ENCODE data around the gene HELLS. TPM values are rescaled to one million over a fixed set of nuclear protein-coding genes. Genes with fewer than 3 reads are reported as not detected.
"Not testable (repeated sequence)": the region's sequence is repeated elsewhere in the genome, so short reads cannot be mapped to it uniquely, and the experiment has no call there.

The HELLS gene
- total RNA-seq, 2 experiments from 2014 or later, result 146 to 148 TPM

DNA sequence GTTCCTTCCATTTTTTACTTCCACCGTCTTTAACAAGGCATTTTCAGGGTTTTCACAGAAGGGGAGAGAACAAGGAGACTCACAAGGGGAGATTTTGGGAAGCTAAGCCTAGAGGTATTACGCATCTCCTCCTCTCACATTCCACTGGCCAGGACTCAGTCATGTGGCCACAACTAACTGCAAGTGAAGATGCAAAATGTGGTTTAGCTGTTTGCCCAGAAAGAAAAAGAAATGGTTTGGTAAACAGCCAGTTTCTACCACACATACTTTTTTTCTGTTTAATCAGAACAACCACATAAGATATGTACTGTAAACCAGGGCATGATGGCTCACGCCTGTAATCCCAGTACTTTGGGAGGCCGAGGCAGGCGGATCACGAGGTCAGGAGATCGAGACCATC is 21.4 kb upstream of the HELLS start:
- DNase-seq, result no peak
- Mint-ChIP-seq H3K9me3 (no peaks in the 10 kb centered on the region), H3K36me3 (ENCODE audit: low read depth) (no peaks in the 10 kb centered on the region), H3K4me3 (no peak overlapping the region), H3K27ac (no peak overlapping the region), H3K4me1 (ENCODE audit: low read depth) (no peaks in the 10 kb centered on the region), H3K27me3 (peaks cover 10% of the 10 kb centered on the region)
- ChIA-PET CTCF (no interaction called here), POLR2A (no interaction called here)
- TF ChIP-seq, protein P1, sequence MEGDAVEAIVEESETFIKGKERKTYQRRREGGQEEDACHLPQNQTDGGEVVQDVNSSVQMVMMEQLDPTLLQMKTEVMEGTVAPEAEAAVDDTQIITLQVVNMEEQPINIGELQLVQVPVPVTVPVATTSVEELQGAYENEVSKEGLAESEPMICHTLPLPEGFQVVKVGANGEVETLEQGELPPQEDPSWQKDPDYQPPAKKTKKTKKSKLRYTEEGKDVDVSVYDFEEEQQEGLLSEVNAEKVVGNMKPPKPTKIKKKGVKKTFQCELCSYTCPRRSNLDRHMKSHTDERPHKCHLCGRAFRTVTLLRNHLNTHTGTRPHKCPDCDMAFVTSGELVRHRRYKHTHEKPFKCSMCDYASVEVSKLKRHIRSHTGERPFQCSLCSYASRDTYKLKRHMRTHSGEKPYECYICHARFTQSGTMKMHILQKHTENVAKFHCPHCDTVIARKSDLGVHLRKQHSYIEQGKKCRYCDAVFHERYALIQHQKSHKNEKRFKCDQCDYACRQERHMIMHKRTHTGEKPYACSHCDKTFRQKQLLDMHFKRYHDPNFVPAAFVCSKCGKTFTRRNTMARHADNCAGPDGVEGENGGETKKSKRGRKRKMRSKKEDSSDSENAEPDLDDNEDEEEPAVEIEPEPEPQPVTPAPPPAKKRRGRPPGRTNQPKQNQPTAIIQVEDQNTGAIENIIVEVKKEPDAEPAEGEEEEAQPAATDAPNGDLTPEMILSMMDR (IDR thresholded peaks at IDR 0.05), result no peak
- intact Hi-C loops (cut with micrococcal nuclease), result no loop called here
- no peak for ATAC-seq

DNA sequence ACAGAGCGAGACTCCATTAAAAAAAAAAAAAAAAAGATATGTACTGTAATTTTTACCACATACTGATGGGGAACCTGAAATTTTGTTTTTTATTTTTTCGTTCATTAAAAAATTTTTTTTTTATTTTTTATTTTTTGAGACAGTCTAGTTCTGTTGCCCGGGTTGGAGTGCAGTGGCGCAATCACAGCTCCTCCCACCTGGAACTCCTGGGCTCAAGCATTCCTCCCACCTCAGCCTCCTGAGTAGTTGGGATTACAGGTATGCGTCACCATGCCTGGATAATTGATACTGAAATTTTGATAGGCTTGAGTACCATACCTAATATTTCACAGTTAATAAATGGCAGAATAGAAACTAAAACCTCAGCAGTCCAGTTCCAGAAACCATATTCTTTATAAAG is 20.9 kb upstream of the HELLS start:
- H3K4me3 Mint-ChIP-seq, result no peak overlapping the region
- TF ChIP-seq, protein P1 (IDR thresholded peaks at IDR 0.05), result no peak
- POLR2A ChIA-PET, result no interaction called here
- H3K4me1 Mint-ChIP-seq (ENCODE audit: low read depth), result no peaks in the 10 kb centered on the region
- DNase-seq (no peak), ATAC-seq (no peak)
- intact Hi-C loops (cut with micrococcal nuclease), result no loop called here
- no peaks in the 10 kb centered on the region for H3K9me3 Mint-ChIP-seq
- no peaks in the 10 kb centered on the region for H3K36me3 Mint-ChIP-seq (ENCODE audit: low read depth)
- CTCF ChIA-PET, result no interaction called here
- H3K27me3 Mint-ChIP-seq, result peaks cover 9% of the 10 kb centered on the region
- H3K27ac Mint-ChIP-seq, result no peak overlapping the region

DNA sequence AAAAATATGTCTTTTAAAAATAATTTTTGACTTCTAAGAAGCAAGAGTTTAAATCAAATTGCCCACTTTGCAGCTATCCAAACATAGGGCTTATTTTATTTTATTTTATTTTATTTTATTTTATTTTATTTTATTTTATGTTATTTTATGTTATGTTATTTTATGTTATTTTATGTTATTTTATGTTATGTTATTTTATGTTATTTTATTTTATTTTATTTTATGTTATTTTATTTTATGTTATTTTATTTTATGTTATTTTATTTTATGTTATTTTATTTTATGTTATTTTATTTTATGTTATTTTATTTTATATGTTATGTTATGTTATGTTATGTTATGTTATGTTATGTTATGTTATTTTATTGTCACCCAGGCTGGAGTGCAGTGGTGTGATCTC is 14.0 kb upstream of the HELLS start:
- CTCF ChIA-PET, result not testable (repeated sequence)

DNA sequence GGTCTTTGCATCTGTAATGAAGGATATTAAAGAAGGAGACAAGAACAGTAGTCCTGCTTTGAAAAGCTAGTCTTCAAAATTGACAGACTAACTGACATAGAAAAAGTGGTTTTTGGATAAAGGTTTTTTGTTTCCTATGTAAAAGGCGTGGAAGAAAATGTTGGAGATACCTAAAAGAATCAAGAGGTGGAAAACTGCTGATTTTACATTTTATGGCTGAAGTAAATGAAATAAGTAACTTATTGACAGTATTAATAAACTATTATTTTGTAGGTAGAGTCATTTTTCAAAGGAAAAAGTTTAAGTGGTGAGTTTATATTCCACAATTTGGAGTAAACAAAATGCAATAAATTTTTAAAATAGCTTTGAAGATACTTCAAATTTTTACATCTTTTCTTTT is 12.6 kb upstream of the HELLS start:
- Mint-ChIP-seq H3K27me3 (peaks cover 11% of the 10 kb centered on the region), H3K4me3 (no peak overlapping the region), H3K36me3 (ENCODE audit: low read depth) (no peaks in the 10 kb centered on the region), H3K27ac (no peak overlapping the region), H3K4me1 (ENCODE audit: low read depth) (no peaks in the 10 kb centered on the region), H3K9me3 (no peaks in the 10 kb centered on the region)
- DNase-seq (no peak), ATAC-seq (no peak)
- TF ChIP-seq, protein P1 (IDR thresholded peaks at IDR 0.05), result no peak
- ChIA-PET CTCF (no interaction called here), POLR2A (interaction anchor here (0.5 kb wide), 1 partner anchor 171 kb away, joined by 3 read pairs; no protein-coding TSS in a partner anchor)
- intact Hi-C loops (cut with micrococcal nuclease), result no loop called here

More for the DNA sequence above, 14.0 kb upstream of the HELLS start:
- DNase-seq; H3K27ac Mint-ChIP-seq; intact Hi-C loops (cut with micrococcal nuclease); H3K9me3 Mint-ChIP-seq; H3K4me1 Mint-ChIP-seq (ENCODE audit: low read depth); H3K36me3 Mint-ChIP-seq (ENCODE audit: low read depth); POLR2A ChIA-PET; H3K4me3 Mint-ChIP-seq; ATAC-seq: not testable (repeated sequence)
- H3K27me3 Mint-ChIP-seq, result peaks cover 15% of the 10 kb centered on the region

DNA sequence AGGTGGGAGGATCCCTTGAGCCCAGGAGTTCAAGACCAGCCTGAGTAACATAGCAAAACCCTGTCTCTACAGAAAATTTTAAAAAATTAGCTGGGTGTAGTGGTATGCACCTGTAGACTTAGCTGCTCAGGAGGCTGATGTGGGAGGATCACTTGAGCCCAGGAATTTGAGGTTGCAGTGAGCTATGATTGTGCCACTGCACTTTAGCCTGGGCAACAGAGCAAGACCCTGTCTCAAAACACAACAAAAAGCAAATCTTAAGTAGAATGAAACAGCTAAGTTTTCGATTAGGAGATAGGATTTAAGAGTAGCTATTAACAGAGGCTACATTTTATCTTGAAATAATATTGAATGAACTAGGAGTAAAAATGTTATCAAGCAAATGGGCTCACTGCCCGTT is 3.3 kb upstream of the HELLS start:
- Mint-ChIP-seq H3K36me3 (ENCODE audit: low read depth) (peaks cover 16% of the 10 kb centered on the region), H3K4me1 (ENCODE audit: low read depth) (peaks cover 11% of the 10 kb centered on the region)
- POLR2A ChIA-PET; DNase-seq; CTCF ChIA-PET; H3K27ac Mint-ChIP-seq; H3K9me3 Mint-ChIP-seq; H3K4me3 Mint-ChIP-seq; ATAC-seq; intact Hi-C loops (cut with micrococcal nuclease); H3K27me3 Mint-ChIP-seq: not testable (repeated sequence)

DNA sequence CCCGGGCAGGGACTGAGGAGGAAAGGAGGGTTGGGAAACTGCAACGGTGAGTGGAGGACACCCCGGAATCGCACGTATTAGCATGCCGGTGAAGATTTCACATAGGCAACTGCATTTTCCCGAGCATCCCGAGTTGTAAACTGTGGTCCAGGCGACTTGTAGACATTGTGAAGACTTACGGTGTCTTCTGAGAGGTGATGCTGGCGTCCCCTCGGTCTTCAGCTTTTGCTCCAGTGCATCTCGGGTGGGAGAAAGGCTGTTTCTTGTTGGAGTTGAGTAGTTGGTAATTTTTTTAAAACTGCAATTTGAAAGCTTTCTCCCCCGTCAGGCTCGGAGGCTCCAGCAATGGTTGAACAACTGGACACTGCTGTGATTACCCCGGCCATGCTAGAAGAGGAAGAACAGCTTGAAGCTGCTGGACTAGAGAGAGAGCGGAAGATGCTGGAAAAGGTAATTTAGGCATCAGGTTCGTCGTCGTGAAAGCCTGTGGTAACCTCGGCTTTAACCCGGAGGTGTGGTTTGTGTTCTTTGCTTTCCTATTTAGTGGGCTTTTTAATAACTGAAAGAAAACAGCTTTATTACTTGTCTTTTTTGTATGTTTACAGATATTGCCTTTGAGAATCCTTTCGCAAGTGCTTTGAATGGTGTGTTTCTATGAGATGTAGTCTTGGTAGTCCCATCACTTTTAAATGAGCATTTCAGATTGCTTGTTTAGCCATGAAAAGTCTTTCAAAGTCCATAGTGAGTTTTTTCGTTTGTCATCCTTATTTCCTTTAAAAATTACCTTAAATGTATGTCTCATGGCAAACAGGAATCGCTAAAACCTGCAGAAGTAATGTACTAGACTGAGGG is 687 bp downstream of the HELLS start:
- Mint-ChIP-seq H3K4me3 (peak overlapping the region; percentile 96), H3K4me1 (ENCODE audit: low read depth) (peaks cover 14% of the 10 kb centered on the region), H3K36me3 (ENCODE audit: low read depth) (peaks cover 32% of the 10 kb centered on the region), H3K27me3 (peaks cover 2% of the 10 kb centered on the region), H3K9me3 (no peaks in the 10 kb centered on the region), H3K27ac (peak overlapping the region; percentile 95)
- TF ChIP-seq, protein P1 (IDR thresholded peaks at IDR 0.05), result no peak
- DNase-seq (peak; percentile 8), ATAC-seq (peak; percentile 7)
- ChIA-PET CTCF (interaction anchor here (1.0 kb wide), 1 partner anchor 10 kb away, joined by 3 read pairs; no protein-coding TSS in a partner anchor), POLR2A (interaction anchor here (0.6 to 1.5 kb wide), 8 partner anchors 9 to 1578 kb away, joined by 3 to 4 read pairs (median 3); no protein-coding TSS in a partner anchor)
- intact Hi-C loops (cut with micrococcal nuclease), result no loop called here
